Gastrocnemius medialis (tissue), 4 donors: ENCODE measurements around the gene MAPK13. TPM values are rescaled to one million over a fixed set of nuclear protein-coding genes. Genes with fewer than 3 reads are reported as not detected.

ENCODE experiments used
- ATAC-seq, 2 donors: fragments of 150-250 bp; one replicate each; pipeline ENCODE4 v1.9.1; 2016
- DNase-seq, 2 donors: peaks; one replicate each; pipeline ENCODE4 v3.0.0-alpha.2; 2019
- H3K27ac ChIP-seq, 4 donors: fragments of 200-600 bp; sonication (generic); 1 replicate in 1 of 4; 2 replicates in 3 of 4; pipeline ENCODE4 v1.5.1; 2016 to 2018; ENCODE audit warnings: mild to moderate bottlenecking in 2 of 4, moderate library complexity in 1 of 4
- H3K27me3 ChIP-seq, 3 donors: fragments of 200-600 bp; sonication (generic) in 2 of 3; 1 replicate in 1 of 3; 2 replicates in 2 of 3; pipeline versions ENCODE4 v1.5.1 to v1.6.0; 2016 to 2019; ENCODE audit warnings: mild to moderate bottlenecking in 1 of 3, moderate library complexity in 1 of 3
- H3K36me3 ChIP-seq, 2 donors: fragments of 200-600 bp; sonication (generic) in 1 of 2; one replicate each; pipeline ENCODE4 v1.5.1; 2017 to 2018
- H3K4me1 ChIP-seq, 2 donors: fragments of 200-600 bp; sonication (generic) in 1 of 2; one replicate each; pipeline ENCODE4 v1.5.1; 2016 to 2017; ENCODE audit warnings: mild to moderate bottlenecking in 2 of 2
- H3K4me3 ChIP-seq, 4 donors: fragments of 200-600 bp; sonication (generic) in 3 of 4; 1 replicate in 1 of 4; 2 replicates in 3 of 4; pipeline ENCODE4 v1.5.1; 2016 to 2019; ENCODE audit warnings: mild to moderate bottlenecking in 2 of 4
- H3K9me3 ChIP-seq, 3 donors: fragments of 200-600 bp; sonication (generic) in 2 of 3; 1 replicate in 1 of 3; 2 replicates in 2 of 3; pipeline ENCODE4 v1.5.1; 2016 to 2019
- CTCF ChIP-seq, 5 experiments: fragments of 450-650 bp in 3 of 5; fragments of 200-600 bp in 2 of 5; sonication (generic) in 2 of 5; IDR thresholded peaks in 4 of 5; conservative IDR thresholded peaks in 1 of 5; 1 replicate in 4 of 5; 2 replicates in 1 of 5; pipeline ENCODE4 v1.5.1; 2016 to 2019; ENCODE audit warnings: antibody characterized with exemption in 5 of 5, mild to moderate bottlenecking in 3 of 5, moderate library complexity in 3 of 5
- POLR2A ChIP-seq, 2 donors: fragments of 450-650 bp; IDR thresholded peaks; one replicate each; pipeline ENCODE4 v1.6.1; 2017; ENCODE audit warnings: antibody characterized with exemption in 2 of 2, mild to moderate bottlenecking in 2 of 2, moderate library complexity in 2 of 2
- in situ Hi-C, 4 donors: fragments of 200-750 bp; cut with MboI; loops; one replicate each; pipeline versions ENCODE4 v1.15.0 to v1.8.0; 2017; ENCODE audit warnings: low sequenced_read_pairs in 4 of 4
- intact Hi-C: fragments of 100-400 bp; cut with DNase I; formaldehyde crosslinking; loops from one replicate; pipeline ENCODE4 v1.15.1; 2023; ENCODE audit warnings: low total_unique reads
- total RNA-seq, 4 donors: library from RNA; depleted of rRNA; stranded (reverse); fragments of >200 nt; gene quantifications; one replicate each; pipeline versions ENCODE4 v1.1.0 to v1.2.3, GENCODE V29; 2016

MAPK13 gene
- total RNA-seq, 4 donors from 2014 or later, result 0.29 to 0.82 (median 0.64) TPM

GRCh38 chr6:36115412-36115811 is 14.9 kb upstream of the MAPK13 start:
- DNase-seq (no peak), ATAC-seq (no peak)
- intact Hi-C loops (no loop called here), in situ Hi-C loops (loop anchor here in 2 of 4 donors (10.0 to 25.0 kb wide), 2 partner anchors 79 to 247 kb away; partner anchors contain the start of gene BRPF3 (in 1 of the 2))
- no peaks in the 10 kb centered on the region for H3K9me3 ChIP-seq
- H3K4me1 ChIP-seq, result peaks cover 19 to 36% of the 10 kb centered on the region in 2 donors
- H3K4me3 ChIP-seq, result no peak overlapping the region
- TF ChIP-seq CTCF (IDR thresholded peaks at IDR 0.05 in 4 of 5, conservative IDR thresholded peaks at IDR 0.05 in 1 of 5) (no peak), POLR2A (IDR thresholded peaks at IDR 0.05) (no peak)
- H3K27ac ChIP-seq, result peak overlapping the region in 1 of 4 donors; percentile 6
- H3K27me3 ChIP-seq, result no peaks in the 10 kb centered on the region
- peaks cover 0 to 14% of the 10 kb centered on the region in 2 donors for H3K36me3 ChIP-seq

- intact Hi-C loops, result no loop called here
- TF ChIP-seq POLR2A (IDR thresholded peaks at IDR 0.05), result no peak
- no peak for TF ChIP-seq CTCF (IDR thresholded peaks at IDR 0.05 in 4 of 5, conservative IDR thresholded peaks at IDR 0.05 in 1 of 5)
- Histone ChIP-seq H3K27ac (no peak overlapping the region), H3K4me3 (no peak overlapping the region), H3K9me3 (no peaks in the 10 kb centered on the region), H3K4me1 (peaks cover 19 to 45% of the 10 kb centered on the region in 2 donors), H3K36me3 (peaks cover 0 to 7% of the 10 kb centered on the region in 2 donors), H3K27me3 (no peaks in the 10 kb centered on the region)
- ATAC-seq, result no peak
- in situ Hi-C loops, result loop anchor here in 2 of 4 donors (10.0 to 25.0 kb wide), 2 partner anchors 79 to 246 kb away; partner anchors contain the start of gene BRPF3 (in 1 of the 2)
- DNase-seq, result no peak
Observed at GRCh38 chr6:36116066-36116864, 14.0 kb upstream of the MAPK13 start.

- TF ChIP-seq POLR2A (IDR thresholded peaks at IDR 0.05), result no peak
- TF ChIP-seq CTCF (IDR thresholded peaks at IDR 0.05 in 4 of 5, conservative IDR thresholded peaks at IDR 0.05 in 1 of 5), result no peak
- peaks cover 19 to 49% of the 10 kb centered on the region in 2 donors for H3K4me1 ChIP-seq
- peaks cover 0 to under 1% of the 10 kb centered on the region in 2 donors for H3K36me3 ChIP-seq
- no peaks in the 10 kb centered on the region for H3K27me3 ChIP-seq
- peak overlapping the region in 1 of 4 donors; percentile 51 for H3K27ac ChIP-seq
- no peaks in the 10 kb centered on the region for H3K9me3 ChIP-seq
- no peak overlapping the region for H3K4me3 ChIP-seq
- ATAC-seq (no peak), DNase-seq (no peak)
- in situ Hi-C loops, result loop anchor here in 2 of 4 donors (10.0 to 25.0 kb wide), 2 partner anchors 78 to 245 kb away; partner anchors contain the start of gene BRPF3 (in 1 of the 2)
- intact Hi-C loops, result no loop called here
Observed at GRCh38 chr6:36116943-36117342, 13.4 kb upstream of the MAPK13 start.

GRCh38 chr6:36117658-36118549 is 12.4 kb upstream of the MAPK13 start:
- H3K36me3 ChIP-seq, result no peaks in the 10 kb centered on the region
- H3K4me3 ChIP-seq, result no peak overlapping the region
- H3K27me3 ChIP-seq, result no peaks in the 10 kb centered on the region
- in situ Hi-C loops, result loop anchor here in 2 of 4 donors (10.0 to 25.0 kb wide), 2 partner anchors 77 to 244 kb away; partner anchors contain the start of gene BRPF3 (in 1 of the 2)
- H3K4me1 ChIP-seq, result peaks cover 19 to 49% of the 10 kb centered on the region in 2 donors
- peak overlapping the region; percentile 51 to 59 (median 54) for H3K27ac ChIP-seq
- TF ChIP-seq CTCF (IDR thresholded peaks at IDR 0.05 in 4 of 5, conservative IDR thresholded peaks at IDR 0.05 in 1 of 5) (no peak), POLR2A (IDR thresholded peaks at IDR 0.05) (no peak)
- no peak for DNase-seq
- no peak for ATAC-seq
- intact Hi-C loops, result no loop called here
- H3K9me3 ChIP-seq, result no peaks in the 10 kb centered on the region
